Heart left ventricle (tissue), 13 donors: ENCODE results near the gene TMEM150A.
A peak's percentile ranks its signal among the peaks of the same experiment; 100 is the strongest.

Experiments used
- POLR2A ChIP-seq, 2 donors: fragments of 450-650 bp; IDR thresholded peaks; one replicate each; pipeline ENCODE4 v1.6.1; 2017; ENCODE audit warnings: antibody characterized with exemption in 2 of 2, mild to moderate bottlenecking in 2 of 2, moderate library complexity in 2 of 2
- TF ChIP-seq, protein P1 (sequence below), 12 donors: fragments of 200-600 bp; sonication (generic) in 4 of 12; IDR thresholded peaks; one replicate each; pipeline versions ENCODE4 v1.5.0 to v1.8.0; 2018 to 2022; ENCODE audit warnings: antibody characterized with exemption in 12 of 12, mild to moderate bottlenecking in 5 of 12
- donor health status: ischemic (EF 13 %, LVEDD 7.1; RV severe dilation, severe dysfunction).
- donor health status: DM: no; HTN: yes; CAD: no.
- donor health status: DM: no; HTN: no; CAD: no.
- donor health status: ischemic (EF 25% LVEDD 6.9; RV normal size, moderate dysfunction).
- donor health status: ischemic (EF 25% LVEDD 5.7; RV mildly dilated, moderate dysfunction).
- donor health status: ischemic (EF 35%, LVEDD 5.7; RV mildly dilated, moderate dysfunction).
- donor health status: nonischemic (EF 11% LVEDD 7.7; RV severe dilation, severe dysfunction).
- donor health status: DM: yes; HTN: yes; CAD: no.
- donor health status: PGD.
- donor health status: ischemic (EF 29% LVEDD 5.4; RV normal size, mild dysfunction).
- donor health status: nonischemic (EF 23%, LVEDD 6.1; RV moderate dilation, normal function).

DNA sequence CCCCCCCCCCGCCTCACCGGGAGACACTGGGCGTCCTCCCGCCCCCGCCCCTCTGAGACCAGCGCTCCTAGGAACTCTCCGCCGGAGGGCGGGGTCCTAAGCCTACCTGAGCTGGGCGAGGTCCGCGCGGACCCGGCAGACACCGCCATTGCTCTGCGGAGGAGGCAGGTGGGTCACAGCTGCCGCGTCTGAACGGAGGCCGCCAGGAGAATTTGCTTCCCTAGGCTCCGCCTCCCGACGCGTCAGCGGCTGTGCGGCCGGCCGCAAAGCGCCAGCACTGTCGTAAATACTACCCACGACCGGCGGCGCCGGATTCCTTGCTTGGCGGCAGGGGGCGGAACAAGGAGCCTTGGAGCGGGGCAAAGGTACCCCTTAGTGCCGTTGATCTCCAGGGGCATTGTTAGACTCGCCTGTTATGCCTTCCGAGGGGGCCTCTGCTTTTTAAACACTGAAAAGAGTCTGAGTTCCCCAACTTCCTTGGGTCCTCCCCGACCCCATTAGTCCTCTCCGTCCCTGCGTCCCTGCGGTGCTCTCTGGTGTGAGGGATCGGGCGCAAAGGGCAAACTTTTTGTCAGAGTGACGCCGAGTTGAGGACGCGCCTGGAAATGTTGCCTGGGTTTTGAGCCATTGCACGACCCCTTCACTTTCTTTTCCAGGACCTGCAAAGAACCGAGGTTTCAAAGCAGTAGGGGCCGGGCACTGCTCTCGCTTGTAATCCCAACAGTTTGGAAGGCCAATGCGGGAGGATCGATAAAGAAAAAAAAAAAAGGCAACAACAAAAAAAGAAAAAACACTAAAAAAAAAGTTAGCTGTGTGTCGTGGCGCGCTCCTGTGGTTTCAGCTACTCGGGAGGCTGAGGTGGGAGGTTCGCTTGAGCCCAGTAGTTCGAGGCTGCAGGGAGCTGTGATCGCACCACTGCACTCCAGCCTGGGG is 41.0 kb downstream of the TMEM150A start, which contains the start of gene GGCX:
- TF ChIP-seq, protein P1, sequence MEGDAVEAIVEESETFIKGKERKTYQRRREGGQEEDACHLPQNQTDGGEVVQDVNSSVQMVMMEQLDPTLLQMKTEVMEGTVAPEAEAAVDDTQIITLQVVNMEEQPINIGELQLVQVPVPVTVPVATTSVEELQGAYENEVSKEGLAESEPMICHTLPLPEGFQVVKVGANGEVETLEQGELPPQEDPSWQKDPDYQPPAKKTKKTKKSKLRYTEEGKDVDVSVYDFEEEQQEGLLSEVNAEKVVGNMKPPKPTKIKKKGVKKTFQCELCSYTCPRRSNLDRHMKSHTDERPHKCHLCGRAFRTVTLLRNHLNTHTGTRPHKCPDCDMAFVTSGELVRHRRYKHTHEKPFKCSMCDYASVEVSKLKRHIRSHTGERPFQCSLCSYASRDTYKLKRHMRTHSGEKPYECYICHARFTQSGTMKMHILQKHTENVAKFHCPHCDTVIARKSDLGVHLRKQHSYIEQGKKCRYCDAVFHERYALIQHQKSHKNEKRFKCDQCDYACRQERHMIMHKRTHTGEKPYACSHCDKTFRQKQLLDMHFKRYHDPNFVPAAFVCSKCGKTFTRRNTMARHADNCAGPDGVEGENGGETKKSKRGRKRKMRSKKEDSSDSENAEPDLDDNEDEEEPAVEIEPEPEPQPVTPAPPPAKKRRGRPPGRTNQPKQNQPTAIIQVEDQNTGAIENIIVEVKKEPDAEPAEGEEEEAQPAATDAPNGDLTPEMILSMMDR (IDR thresholded peaks at IDR 0.05), result peak in 6 of 12 donors; percentile 12 to 62 (median 30)
- TF ChIP-seq POLR2A (IDR thresholded peaks at IDR 0.05), result peak in 1 of 2 donors; percentile 91
